ENCODE measurements around the gene S100G.

Gene S100G

DNA sequence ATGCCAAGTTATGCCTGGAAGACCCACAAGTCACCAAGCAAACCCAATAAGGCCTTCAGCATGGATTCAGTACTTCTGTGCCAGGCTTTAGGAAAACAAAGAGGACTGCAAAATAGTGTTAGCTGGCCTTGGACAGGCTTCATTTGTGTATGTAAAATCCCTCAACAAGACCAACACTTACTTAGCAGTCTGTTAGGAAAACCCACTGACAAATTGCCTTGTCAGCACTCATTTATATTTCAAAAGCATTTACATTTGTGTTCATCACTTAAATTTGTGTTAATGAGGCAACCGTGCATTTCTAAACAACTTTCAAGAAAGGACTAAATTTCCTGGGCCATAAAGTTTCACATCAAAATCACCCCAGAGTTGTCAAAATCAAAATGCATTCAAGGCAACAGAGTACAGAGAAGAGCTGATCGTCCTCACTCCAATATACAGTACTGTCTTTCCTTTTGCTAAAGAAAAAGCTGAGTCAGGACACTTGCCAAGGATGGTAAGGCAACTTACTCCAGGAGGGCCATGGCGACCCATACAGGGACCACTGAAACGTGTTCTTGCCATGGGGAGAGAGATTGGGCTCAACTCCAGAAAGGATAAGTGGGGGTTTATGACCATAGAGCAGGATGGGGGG lies 1.6 kb downstream of the S100G start:
- DNase-seq = no peak

DNA sequence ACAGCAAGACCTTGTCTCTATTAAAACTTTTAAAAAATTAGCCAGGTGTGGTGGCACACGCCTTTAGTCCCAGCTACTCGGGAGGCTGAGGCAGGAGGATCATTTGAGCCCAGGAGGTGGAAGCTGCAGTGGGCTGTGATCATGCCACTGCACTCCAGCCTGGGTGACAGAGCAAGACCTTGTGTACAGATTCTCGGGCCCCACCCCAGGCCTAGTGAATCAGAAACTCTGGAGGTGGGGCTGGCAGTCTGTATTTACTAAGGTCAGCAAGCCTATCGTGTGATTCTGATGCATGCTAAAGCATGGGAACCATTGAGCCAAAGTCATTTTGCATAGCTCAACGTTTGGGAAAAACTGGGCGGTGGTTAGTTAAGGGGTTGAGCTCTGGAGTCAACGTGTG lies 3.5 kb downstream of the S100G start:
- no peak for DNase-seq

DNA sequence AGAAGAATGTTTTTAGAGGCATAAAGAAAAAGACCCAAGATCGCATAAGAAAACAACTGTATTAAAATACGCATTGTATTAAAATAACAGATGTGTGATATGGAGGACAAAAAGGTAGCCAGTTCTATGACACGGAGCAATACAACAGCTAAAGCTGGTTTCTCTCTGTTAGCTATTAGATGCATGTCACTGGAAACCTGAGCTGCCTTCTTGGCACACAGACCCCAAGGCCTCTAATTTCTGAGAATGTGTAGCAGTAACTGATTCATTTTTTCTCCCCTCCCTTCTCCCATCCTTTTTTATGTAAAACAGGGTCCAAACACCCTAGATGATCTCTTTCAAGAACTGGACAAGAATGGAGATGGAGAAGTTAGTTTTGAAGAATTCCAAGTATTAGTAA lies 4.1 kb downstream of the S100G start:
- no peak for DNase-seq

DNA sequence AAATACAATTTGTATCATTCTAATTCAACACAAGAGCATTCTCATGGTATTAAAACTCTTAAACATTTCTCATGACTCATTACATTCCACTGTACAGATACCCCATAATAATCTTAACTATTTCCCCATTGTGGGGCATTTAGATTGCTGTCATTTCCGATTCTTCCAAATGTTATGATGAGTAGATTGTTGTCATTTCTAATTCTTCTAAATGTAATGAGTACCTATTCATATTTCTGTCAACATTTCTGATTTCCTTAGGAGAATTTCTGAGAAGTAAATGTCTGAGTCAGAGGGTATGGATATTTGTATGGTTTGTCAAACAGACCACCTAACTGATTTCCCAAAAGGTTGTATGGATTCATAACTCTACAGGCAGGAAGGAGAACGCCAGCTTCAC lies 8.3 kb downstream of the S100G start:
- DNase-seq = no peak

DNA sequence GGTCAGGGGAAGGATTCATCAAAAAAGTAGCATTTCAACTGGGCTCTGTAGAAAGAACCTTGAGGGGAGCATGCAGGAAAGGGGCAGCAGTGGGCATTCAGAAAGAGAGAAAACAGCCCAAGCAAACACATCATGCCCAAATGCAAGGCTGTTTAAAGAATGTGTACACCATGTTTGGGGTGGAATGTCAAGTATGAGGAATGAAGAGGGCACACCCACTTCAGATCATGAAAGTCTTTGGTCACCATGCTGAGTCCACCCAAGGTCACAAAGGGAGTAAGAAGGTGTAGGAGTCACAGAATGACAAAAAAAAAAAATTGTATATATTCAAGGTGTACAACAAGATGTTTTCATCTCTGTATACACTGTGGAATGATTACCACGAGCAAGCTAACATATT lies 9.4 kb downstream of the S100G start:
- DNase-seq = no peak

DNA sequence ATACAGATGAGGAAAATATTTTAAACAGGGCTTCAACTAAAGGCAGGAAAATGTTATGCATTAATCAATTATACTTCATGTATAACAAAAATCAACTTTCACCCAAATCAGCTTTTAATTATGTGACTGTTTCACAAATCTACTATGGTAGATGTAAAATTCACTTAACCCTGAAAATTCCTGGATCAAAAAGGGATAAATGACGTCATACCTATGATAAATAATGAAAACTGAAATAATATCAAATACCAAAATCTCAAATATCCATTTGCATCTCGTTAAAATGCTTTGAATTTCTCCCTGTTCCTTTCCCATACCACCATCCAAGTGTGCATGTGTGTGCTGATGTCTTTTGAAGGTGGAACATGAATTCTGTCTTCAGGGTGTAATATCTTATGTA lies 11.5 kb downstream of the S100G start:
- DNase-seq = no peak

DNA sequence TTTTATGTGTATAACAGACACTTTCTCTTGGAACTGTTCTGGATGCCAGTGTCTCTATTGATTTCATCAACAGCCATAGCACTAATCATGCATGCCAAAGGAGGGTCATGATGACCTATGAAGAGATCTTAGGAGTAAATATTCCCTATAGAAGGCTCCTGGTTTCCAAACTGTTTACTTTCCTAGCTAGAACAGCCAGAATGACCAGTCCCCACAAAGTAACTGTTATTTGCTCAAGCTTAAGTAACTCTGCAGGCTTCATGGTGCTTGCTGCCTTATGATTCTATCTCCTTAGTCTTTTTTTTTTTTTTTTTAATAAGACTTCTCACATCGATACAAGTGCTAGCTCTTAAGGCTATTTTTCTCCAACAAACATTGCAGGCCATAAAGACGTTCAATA lies 12.4 kb downstream of the S100G start:
- no peak for DNase-seq

DNA sequence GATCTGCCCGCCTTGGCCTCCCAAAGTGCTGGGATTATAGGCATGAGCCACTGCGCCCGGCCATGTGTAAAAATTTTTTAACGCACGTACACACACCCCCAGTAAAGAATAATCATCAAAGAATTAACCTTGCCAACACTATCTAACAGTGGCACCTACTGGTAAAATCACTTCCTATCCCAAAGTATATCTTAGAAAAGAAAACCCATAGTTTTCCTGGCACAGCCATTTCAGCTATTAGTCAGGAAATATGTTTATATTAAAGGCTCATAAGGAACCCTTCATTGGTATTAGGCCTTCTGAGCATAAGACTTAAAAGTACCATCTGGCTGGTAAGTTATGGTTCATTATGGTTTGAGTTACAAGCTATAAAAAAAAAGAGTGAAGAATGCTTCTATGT lies 14.1 kb downstream of the S100G start:
- no peak for DNase-seq

DNA sequence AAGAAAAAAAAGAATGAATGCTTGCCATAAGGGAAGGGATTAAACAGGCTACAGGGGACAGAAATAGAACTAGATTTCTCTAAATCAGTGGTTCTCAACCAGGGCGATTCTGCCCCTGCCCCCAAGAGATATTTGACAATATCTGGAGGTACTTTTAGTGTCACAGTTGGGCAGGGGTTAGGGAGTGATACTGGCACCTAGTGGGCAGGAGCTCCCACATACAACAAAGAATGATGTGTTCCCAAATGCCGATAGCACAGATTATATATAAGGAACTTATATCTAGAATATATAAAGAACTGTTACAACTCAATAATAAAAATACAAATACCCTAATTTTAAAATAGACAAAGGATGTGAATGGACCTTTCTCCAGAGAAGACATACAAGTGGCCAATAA lies 14.7 kb downstream of the S100G start:
- no peak for DNase-seq

DNA sequence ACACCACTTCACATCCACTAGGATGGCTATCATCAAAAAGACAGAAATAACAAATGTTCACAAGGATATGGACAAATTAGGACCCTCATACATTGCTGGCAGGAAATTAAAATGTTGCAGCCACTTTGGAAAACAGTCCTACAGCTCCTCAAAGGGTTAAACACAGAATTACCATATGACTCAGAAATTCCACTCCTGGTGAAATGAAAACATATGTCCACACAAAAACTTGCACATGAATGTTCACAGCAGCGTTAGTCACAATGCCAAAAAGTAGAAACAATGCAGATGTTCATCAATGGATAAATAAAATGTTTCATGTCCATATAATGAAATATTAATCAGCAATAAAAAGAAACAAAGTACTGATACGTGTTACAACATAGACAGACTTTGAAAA lies 15.1 kb downstream of the S100G start:
- DNase-seq = no peak

DNA sequence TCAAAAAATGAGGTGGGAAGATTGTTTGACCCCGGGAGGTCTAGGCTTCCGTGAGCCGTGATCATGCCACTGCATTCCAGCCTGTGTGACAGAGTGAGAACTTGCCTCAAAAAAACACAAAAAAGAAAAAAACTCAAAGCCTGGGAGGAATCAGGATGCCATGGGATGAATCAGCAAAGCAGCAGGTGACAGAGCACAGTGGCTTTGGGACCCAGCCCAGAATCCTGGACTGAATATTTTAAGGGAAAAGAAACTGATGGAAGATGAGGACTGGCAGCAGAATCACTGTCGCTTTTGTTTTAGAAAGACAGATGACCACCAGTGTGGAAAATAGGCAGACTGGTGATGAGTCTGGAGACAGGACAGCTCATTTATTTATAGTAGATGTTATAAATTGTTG lies 16.6 kb downstream of the S100G start:
- no peak for DNase-seq

DNA sequence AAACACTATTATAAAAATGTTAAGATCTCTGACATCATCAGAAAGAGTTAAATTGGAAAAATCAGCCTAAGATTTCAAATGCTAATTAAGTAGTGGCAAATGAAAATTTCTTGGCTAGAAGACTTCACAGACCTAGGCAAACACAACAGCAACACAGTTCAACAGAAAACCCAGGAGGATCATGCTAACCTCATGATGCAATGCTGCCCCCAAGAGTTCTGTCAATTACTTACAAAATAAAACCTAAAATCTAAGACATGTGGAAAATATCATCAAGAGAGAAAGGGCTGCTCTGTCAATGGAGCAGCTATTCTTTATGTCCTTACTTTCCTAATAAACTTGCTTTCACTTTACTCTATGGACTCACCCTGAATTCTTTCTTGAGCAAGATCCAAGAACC lies 21.0 kb downstream of the S100G start:
- DNase-seq = no peak

DNA sequence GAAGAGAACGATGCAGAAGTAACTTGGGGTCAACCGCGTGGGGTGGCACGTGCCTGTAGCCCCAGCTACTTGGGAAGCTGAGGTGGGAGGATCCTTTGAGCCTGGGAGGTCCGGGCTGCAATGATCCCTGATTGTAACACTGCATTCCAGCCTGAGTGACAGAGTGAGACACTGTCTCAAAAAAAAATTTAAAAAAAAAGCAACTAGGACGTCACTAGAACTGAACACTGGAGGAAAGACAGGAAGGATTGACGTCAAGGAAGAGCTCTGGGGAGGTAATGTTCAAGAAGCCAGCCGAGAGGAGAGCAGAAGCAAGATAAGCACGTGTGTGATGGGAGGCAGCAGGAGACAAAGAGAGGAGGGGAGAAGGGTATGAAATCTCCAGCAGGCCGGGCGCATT lies 28.7 kb downstream of the S100G start:
- DNase-seq = no peak

DNA sequence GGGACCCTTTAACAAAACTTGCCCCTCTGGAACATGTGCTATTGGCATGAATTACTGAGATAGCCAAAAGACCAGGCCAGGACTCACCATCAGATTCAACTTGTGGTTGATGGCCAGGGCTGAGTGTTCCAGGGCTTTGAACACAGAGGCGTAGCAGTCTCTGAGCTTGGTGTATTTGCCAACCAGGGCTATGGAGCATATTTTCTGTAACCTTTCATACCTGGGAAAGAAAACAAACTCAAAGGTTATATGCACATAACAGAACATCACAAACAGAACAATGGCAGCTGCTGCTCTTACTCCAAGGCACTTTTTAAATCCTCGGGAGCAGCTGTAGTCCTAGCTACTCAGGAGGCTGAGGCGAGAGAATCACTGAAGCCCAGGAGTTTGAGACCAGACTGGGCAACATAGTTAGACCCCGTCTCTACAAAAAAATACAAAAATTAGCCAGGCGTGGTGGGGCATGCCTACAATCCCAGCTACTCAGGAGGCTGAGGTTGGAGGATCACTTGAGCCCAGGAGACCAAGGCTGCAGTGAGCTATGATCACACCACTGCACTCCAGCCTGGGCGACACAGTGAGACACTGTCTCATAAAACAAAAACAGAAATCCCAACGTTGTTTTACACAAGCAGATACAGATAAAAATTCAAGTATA lies 33.2 kb downstream of the S100G start:
- no peak for DNase-seq

DNA sequence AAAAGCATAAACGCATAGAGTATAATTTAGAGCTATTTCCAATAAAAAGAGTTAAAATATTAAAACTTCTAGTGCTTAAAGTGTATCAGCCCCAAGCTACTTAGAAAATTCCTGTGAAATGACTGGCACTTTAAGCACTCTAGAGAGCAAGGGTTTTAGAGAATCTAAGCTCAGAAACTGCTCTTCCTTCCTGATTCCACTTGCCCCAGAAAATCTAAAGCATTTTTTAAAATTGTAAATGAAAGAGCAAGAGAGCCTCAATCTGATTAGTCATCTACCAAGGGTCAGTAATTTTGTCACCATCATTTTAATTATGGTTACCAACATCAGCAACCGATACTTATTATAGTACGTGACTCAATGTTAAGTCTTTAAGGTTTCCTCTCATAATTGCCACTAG lies 37.6 kb downstream of the S100G start:
- DNase-seq = no peak

DNA sequence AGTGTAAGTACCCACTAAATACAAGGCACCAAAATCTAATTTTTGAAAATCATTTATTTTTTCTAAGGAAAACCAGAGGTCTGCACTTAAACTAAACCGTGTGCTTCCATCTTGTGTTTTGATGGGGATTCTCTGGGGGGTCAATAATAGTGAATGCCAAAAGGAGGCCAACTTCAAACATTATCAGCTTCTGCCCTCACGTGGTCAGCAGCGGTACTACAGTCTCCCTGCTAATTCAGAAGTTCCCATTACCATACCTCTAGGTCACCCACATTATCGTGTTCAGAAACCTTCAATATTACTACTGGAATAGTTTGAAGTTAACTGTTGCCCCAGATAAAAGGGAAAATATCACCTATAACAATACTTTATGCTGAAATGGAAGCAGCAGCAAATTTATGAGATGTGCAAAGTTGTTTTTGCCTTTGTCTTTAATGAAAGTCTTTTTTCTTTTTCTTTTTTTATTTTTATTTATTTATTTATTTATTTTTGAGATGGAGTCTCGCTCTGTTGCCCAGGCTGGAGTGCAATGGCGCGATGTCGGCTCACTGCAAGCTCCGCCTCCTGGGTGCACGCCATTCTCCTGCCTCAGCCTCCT lies 45.2 kb downstream of the S100G start:
- DNase-seq = no peak

DNA sequence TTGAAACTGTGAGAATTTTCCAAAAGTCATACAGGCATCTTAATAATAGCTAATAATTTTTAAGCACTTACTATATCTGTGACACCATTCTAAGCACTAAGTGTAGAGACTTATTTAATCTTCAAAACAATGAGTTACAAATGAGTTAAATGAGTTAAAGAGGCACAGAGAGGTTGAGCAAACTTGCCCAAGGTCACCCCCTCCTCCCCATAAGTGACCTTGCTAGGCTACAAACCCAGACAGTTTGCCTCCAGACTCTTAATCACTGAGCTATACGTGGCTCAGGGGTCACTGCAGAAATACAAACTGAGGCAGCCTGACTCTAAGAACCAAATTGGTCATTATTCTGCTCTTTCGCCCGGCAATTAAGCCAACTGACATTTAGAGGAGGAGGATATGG lies 47.0 kb downstream of the S100G start:
- no peak for DNase-seq

DNA sequence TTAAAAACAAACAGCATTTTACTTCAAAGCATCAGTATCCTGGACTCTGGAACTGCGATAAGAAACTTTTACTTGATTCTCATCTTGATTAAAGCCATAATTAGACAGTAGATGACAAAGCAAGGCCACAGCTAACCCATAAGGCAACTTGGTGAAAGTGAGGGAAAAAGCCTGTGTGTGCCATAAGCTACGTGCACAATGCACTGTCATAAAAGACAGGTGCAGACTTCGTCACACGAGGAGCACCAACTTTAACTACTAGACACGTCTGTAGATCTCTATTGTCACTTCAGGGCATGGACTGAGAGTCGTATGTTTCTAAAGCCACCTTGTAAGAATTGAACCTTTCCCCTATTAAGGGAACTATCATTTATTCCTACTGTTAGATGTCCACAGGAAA lies 49.4 kb downstream of the S100G start:
- DNase-seq = no peak

DNA sequence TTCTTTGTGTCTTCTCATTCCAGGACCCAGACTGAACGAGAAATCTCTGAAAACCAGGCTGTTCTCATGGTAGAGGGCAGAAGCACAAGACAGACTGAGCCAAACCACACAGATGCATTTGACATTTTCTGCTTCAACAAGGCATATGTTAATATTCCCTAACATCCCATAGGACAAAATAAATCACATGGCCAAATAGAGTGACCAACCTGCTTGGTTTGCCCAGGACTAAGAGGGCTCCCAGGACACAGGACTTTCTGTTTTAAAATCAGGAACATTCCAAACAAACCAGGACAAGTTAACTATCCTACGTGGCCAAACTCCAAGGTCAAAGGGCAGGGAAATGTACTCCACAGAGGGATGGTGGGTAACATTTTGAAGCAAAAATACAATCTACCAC lies 50.8 kb downstream of the S100G start:
- DNase-seq = no peak

DNA sequence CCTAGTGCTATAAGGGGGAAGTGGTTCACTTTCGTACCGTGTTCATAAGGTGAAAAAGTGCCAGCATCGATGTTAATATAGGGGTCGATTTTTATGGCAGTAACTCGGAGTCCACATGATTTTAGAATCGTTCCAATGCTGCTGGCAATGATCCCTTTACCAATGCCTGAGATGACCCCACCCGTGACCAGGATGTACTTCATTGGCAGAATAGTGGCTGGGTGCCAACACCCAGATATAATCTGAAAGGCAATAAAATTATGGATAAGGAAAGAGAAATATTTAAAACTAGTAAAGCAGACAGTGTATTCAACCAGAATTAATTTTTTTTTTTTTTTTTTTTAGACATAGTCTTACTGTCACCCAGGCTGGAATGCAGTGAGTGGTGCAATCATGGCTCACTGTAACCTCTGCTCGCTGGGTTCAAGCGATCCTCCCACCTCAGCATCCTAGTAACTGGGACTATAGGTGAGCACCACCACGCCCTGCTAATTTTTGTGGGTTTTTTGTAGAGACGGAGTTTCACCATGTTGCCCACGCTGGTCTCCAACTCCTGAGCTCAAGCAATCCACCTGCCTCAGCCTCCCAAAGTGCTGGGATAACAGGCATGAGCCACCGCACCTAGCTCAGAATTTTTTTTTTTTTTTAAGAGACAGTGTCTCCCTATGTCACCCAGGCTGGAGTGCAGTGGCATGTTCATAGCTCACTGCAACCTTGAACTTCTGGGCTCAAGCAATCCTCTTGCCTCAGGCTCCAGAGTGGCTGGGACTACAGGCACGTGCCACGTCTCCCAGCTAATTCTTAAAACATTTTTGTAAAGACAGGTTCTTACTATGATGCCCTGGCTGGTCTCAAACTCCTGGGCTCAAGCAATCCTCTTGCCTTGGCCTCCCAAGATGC lies 53.0 kb downstream of the S100G start:
- DNase-seq = no peak
